C4-2B (cell line): Measurements from ENCODE around the gene SLMAP.

Experiments
- H3K27ac ChIP-seq: fragments of 450-650 bp; 2 replicates; pipeline ENCODE4 v1.5.1; 2017
- CTCF ChIP-seq: fragments of 450-650 bp; conservative IDR thresholded peaks from 2 replicates; pipeline ENCODE4 v1.5.1; 2017; ENCODE audit warnings: mild to moderate bottlenecking
- ZFX ChIP-seq: fragments of 450-650 bp; IDR thresholded peaks from 2 replicates; pipeline ENCODE4 v1.6.1; 2017

SLMAP gene

DNA sequence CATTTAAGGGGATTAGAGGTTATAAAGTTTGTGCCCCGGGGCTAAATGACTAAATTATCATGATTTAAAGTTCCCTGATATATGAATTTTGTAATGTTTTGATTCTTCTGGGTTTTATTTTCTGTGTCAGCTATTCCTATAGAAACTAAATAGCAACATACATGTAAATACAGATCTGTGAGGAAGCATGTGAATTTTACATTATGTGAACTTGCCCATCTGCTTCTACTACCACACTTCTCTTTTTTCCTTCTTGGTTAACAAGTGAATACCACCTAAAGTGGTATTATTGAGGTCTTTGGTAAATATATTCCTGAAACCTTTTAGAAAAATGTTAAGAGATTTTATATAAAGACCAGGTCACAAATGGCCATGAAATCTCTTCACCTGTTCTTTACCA, 29.3 kb downstream of the SLMAP start:
- TF ChIP-seq ZFX: no peak
- TF ChIP-seq CTCF: no peak
- H3K27ac ChIP-seq: no peak overlapping the region

- TF ChIP-seq ZFX (no peak), CTCF (no peak)
- no peak overlapping the region for H3K27ac ChIP-seq
Observed at GRCh38 chr3:57787867-57788623, 31.9 kb downstream of the SLMAP start.

DNA sequence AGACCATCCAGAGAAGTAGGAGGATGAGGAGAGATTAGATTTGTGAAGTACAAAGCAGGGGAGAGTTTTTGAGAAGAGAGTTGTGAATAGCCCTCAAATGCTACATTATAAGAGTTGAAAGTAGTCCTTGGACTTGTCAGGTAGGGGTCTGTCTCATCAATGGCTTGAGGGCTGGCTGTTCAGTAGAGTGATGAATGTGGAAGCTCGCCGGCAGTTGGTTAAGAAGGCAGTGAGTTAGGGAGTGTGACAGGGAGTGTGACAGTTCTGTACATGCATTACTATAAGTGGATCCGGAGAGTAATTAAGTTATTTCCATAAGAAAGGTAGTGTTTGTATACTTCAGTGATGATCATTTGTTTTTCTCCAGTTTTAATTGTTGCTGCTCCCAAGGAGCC, 32.5 kb downstream of the SLMAP start:
- TF ChIP-seq CTCF: no peak
- TF ChIP-seq ZFX: no peak
- no peak overlapping the region for H3K27ac ChIP-seq

DNA sequence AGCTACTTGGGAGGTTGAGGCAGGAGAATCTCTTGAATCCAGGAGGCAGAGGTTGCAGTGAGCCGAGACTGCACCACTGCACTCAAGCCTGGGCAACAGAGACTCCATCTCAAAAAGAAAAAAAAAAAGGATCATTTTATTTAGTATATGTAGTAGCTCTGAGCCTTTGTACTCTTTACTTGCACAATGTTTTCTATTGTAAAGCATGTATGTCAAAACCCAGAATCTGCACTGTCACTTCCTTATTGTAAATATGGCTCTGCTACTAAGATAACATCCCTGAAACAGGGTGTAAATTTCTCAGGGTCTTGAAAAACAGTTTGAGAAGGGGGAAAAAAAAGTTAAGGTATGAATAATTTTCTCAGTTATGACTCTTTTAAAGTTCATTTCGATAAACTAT, 35.1 kb downstream of the SLMAP start:
- TF ChIP-seq ZFX (no peak), CTCF (no peak)
- no peak overlapping the region for H3K27ac ChIP-seq

- TF ChIP-seq ZFX (no peak), CTCF (no peak)
- H3K27ac ChIP-seq: no peak overlapping the region
Observed at GRCh38 chr3:57792198-57792597, 36.1 kb downstream of the SLMAP start.

DNA sequence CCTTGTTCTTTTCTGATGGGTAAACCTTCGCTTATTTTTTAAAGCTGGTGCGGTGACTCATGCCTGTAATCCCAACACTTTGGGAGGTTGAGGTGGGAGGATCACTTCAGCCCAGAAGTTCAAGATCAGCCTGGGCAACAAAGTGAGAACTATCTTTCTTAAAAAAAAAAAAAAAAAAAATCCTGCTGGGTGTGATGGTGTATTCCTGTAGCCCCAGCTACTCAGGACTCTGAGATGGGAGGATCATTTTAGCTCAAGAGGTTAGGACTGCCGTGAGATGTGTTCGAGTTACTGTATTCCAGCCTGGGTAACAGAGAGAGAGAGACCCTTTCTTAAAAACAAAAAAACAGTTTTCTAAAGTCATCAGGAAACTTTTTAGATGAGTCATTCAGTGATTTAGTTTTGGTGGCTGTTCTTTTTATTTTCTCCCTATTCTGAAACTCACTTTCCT, 37.7 kb downstream of the SLMAP start:
- no peak overlapping the region for H3K27ac ChIP-seq
- TF ChIP-seq CTCF (no peak), ZFX (no peak)

DNA sequence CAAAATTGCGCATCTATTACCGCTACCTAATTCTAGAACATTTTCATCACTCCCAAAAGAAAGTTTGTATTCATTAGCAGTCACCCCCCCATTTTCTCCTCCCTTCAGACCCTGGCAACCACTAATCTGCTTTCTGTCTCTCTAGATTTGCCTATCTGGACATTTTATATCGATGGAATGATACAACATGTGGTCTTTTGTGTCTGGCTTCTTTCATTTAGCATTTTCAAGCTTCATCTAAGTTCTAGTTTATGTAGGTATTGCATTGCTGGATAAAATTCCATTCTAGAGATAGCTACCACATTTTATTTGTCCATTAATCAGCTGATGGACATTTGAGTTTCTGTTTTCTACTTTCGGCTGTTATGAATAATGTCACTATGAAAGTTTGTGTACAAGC, 38.4 kb downstream of the SLMAP start:
- TF ChIP-seq ZFX (no peak), CTCF (no peak)
- no peak overlapping the region for H3K27ac ChIP-seq
